GM18873 (cell line): Measurements from ENCODE around the gene CYBC1.
A peak's percentile ranks its signal among the peaks of the same experiment; 100 is the strongest.

Source experiments
- ATAC-seq: cut with Tn5 transposase; IDR thresholded peaks from one replicate; pipeline ENCODE4 v1.9.1; 2021; ENCODE audit warnings: mild to moderate bottlenecking, moderate library complexity, moderate number of reproducible peaks; ENCODE audit not compliant: unreplicated experiment, low FRiP score

The CYBC1 gene

GRCh38 chr17:82411396-82412053 is 39.0 kb downstream of the CYBC1 start:
- no peak for ATAC-seq

GRCh38 chr17:82410014-82410716 is 40.4 kb downstream of the CYBC1 start:
- ATAC-seq, result no peak

- no peak for ATAC-seq
These were observed 41.6 kb downstream of the CYBC1 start for GRCh38 chr17:82408938-82409318.

GRCh38 chr17:82408288-82408937 is 42.1 kb downstream of the CYBC1 start:
- ATAC-seq, result no peak

GRCh38 chr17:82407255-82407654 is 43.3 kb downstream of the CYBC1 start:
- ATAC-seq, result no peak

- no peak for ATAC-seq
These were observed 44.4 kb downstream of the CYBC1 start for GRCh38 chr17:82406131-82406671.

- ATAC-seq, result no peak
These were observed 45.5 kb downstream of the CYBC1 start for GRCh38 chr17:82405051-82405450.

GRCh38 chr17:82403662-82404660 is 46.6 kb downstream of the CYBC1 start:
- no peak for ATAC-seq

- peak; percentile 71 for ATAC-seq
These were observed 47.7 kb downstream of the CYBC1 start for GRCh38 chr17:82402865-82403264.

GRCh38 chr17:82400830-82401229 is 49.7 kb downstream of the CYBC1 start:
- ATAC-seq, result no peak

- no peak for ATAC-seq
These were observed 50.3 kb downstream of the CYBC1 start for GRCh38 chr17:82400206-82400605.

GRCh38 chr17:82399601-82400101 is 50.9 kb downstream of the CYBC1 start:
- ATAC-seq, result no peak

- ATAC-seq, result no peak
These were observed 51.5 kb downstream of the CYBC1 start for GRCh38 chr17:82399041-82399441.

- ATAC-seq, result no peak
These were observed 52.9 kb downstream of the CYBC1 start for GRCh38 chr17:82397449-82398335.

GRCh38 chr17:82396601-82397435 is 53.7 kb downstream of the CYBC1 start:
- no peak for ATAC-seq

- ATAC-seq, result no peak
These were observed 56.3 kb downstream of the CYBC1 start for GRCh38 chr17:82394278-82394677.

- ATAC-seq, result no peak
These were observed 57.6 kb downstream of the CYBC1 start for GRCh38 chr17:82392941-82393340.
